HG03103 (cell line): ENCODE measurements around the gene CAP2.
"Not testable (repeated sequence)": the region's sequence is repeated elsewhere in the genome, so short reads cannot be mapped to it uniquely, and the experiment has no call there.

Experiments used
- ATAC-seq: cut with Tn5 transposase; IDR thresholded peaks from one replicate; pipeline ENCODE4 v1.9.1; 2021; ENCODE audit warnings: low read depth; ENCODE audit not compliant: unreplicated experiment

Gene CAP2

DNA sequence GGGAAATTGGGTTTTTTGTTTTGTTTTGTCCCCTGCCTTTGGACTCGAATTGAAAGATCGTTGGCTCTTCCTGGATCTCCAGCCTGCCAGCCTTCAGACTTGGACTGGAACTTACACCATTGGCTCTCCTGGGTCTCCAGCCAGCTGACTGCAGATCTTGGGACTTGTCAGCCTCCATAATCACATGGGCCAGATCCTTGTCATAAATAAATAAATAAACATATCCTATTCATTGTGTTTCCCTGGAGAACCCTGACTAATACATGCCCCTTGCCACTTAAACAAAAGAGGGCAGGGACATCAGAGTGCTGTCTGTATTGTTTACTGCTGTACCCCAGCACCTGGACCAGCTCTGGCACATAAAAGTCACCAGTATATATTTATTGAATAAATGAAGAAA is 101.5 kb downstream of the CAP2 start:
- no peak for ATAC-seq

DNA sequence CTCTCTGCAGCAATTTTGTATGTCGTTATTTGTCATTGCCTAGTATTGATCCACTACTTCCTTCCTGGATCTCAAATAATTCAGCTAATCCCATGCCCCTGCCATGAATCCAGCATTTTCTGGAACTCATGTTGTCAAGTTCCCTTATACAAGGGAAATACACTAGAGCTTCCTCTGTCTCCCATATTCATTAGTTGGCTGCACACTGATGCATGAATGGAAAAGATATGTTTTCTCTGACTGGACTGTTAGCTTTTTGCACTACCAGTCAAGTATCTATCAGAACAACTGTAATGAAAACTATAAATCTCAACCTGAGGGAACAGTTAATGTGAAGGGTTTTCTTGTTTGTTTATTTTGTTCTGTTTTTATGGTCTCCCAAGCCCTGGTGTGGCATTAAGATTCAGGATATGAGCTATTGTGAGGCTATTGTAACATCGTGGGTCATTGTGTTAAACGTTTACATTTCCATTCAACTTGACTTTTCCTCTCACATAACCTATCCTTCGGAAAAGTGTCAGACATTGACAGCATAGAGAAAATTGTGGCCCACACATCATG is 104.2 kb downstream of the CAP2 start:
- ATAC-seq: no peak

DNA sequence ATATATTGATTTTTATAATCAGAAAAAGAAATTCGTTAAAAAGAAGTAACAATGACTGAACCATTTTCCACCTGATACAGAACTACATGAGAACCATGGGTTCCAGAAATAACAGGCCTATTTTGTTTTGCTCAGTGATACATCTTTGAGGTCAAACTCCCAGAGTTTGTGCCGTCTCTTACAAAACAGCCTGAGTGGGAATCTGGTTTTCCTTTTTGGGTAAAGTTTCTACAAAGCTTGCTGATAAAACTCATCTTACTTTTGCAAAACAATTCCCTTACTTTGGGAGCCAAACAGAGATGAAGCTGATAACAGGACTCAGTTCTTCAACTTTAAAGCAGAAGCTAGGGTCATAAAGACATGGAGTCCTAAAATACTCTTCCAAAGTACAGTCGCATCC is 108.0 kb downstream of the CAP2 start:
- no peak for ATAC-seq

DNA sequence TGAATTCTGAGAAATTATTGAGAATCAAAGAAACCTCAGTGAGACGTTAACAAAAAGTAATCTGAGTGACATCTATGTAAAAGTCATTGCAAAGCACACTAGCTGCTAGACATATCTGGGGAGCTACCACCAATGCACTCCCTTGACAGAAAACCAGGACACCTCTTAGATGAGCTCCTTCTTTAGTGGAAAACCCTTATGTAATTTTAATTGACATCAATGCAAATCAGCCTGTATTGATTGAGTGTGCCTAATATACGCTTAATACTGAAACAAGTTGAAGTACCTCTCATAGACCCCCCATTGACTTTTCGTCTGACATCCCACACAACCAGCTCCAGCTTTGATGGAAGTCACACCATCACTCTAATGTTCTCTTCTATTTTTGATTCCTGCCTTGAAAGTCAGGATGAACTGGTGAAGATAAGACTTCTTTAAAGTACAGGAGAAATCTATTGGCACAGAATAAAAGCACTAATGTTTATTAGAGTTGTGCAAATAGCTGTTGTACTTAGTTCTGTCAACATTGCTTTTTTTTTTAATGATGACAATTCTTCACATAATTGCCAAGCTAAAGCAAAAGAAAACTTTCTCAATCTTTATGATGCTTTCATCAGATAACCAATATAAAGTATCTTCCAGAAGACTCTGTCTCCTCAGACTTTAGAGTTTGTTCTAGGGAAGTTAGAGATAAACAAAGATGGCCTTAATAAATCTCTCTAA is 108.7 kb downstream of the CAP2 start:
- no peak for ATAC-seq

DNA sequence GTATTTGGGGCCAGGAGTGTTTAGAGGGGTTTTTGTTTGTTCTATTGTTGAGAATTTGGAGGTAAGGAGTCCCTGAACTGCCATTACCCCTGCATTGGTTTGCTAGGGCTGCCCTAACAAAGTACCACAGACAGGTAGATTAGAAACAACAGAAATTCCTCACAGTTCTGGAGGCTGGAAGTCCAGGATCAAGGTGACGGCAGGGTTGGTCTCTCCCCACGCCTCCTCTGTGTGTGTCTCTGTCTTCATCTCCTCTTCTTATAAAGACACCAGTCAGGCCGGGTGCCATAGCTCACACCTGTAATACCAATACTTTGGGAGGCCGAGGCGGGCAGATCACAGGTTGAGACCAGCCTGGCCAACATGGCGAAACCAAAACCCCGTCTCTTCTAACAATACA is 109.7 kb downstream of the CAP2 start:
- no peak for ATAC-seq

DNA sequence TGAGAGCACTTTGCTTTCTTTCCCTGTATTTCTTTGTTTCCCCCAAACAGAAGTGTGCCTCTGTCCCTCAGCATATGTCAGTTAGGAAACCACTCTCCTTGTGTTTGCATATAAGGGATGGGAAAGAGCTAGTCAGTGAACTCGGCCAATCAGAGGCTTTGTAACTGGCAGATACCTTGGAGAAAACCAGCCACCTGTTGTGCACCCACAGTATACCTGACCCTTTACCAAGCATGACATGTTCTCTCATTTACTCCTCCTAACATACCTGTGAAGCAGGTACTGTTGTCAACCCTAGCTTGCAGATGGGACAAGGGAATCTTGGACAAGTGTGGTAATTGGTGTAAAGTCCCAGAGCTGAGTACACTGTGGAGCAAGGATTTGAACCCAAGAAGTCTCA is 110.6 kb downstream of the CAP2 start:
- no peak for ATAC-seq

DNA sequence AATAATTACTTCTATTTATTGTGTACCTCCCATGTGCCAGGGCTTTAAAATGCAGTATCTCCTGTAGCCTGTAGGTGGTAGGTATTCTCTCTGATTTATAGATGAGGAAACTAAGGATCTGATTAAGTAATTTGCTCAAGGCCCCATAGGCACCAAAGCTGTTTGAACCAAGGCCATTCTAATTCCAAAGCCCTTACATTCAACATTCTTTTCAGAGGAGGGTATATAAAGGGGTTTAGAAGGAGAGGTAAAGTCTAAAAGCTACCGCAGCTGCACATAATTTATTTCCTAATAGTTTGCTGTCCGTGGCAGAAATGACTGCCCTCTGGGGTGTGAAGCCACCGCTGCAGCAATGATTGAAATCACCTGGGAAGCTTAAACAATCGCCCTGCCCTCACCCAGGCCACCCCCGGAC is 111.7 kb downstream of the CAP2 start:
- ATAC-seq: no peak

DNA sequence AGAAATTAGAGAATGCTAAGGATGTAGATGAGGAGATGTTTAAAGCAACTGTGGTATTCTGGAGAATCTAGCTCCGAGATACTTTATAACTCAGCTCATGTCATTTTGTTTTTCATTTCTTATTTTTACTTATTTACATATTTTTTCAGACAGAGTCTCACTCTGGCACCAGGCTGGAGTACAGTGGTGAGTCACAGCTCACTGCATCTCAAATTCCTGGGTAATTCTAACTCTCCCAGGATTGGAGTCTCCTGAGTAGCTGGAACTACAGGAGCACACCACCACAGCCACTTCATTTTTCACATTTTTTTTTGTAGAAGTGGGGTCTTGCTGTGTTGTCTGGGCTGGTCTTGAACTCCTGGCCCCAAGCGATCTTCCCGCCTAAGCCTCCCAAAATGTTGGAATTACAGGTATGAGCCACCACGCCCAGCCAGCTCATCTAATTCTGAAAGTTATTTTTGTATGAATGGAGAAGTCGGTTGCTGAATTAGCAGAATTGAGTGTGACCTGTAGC is 112.4 kb downstream of the CAP2 start:
- ATAC-seq: no peak

DNA sequence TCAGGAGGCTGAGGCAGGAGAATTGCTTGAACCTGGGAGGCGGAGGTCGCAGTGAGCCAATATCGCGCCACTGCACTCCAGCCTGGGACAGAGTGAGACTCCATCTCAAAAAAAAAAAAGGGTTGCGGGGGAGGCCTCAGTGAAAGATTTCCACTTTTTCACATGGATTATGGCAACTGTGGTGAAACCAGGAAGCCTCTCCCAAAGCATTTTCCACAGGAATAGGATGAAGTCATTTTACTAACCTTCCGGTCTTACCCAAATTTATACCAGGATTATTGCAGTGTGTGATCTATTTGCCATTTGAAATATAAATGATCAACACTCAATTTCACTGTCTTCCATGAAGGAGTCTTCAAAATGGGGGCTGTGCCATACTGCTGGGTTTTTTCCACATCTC is 113.1 kb downstream of the CAP2 start:
- no peak for ATAC-seq

DNA sequence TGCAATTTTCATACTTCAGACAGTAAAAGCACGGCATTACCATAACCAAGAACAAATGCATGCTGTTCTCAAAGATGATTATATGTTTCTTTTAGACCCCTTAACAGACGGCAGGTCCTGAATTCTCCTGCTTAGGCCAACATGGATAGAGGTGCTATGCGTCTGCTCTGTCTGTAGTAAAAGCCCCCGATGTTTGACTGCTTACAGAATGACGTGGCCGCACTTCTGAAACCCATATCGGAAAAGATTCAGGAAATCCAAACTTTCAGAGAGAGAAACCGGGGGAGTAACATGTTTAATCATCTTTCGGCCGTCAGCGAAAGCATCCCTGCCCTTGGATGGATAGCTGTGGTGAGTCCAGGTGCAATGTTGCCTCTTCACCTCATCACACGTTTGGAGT is 113.6 kb downstream of the CAP2 start:
- no peak for ATAC-seq

DNA sequence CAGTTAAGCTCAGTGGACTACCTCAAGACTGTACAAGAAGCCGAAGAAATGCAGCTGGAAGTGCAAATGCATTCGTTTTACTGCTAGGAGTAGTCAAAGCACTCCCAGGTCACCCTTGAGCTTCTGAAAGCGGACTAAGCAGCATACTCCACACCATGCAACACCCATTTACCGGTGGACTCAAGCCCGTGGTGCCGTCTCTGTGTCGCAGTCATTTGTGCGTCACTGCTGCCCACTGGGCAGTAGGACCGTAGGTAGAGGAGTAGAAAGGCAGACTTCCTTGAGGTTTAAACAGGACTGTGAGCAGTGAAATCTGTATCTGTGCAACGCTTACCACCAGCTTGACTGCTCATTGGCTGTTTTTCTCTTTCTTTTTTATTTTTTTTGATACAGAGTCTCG is 117.7 kb downstream of the CAP2 start:
- no peak for ATAC-seq

DNA sequence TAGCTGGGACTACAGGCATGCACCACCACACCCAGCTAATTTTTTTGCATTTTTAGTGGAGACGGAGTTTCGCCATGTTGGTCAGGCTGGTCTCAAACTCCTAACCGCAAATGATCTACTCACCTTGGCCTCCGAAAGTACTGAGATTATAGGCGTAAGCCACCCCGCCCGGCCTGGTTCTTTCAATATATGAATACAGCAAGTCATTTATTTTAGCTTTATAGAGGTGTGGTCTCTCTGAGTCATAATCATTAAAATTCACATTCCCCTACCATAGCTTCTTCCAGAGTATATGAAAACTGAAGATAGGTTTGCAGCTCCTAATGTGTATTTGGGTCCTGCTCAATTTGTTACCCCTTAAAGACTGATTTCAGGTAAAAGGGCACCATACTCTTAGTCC is 118.2 kb downstream of the CAP2 start:
- no peak for ATAC-seq

DNA sequence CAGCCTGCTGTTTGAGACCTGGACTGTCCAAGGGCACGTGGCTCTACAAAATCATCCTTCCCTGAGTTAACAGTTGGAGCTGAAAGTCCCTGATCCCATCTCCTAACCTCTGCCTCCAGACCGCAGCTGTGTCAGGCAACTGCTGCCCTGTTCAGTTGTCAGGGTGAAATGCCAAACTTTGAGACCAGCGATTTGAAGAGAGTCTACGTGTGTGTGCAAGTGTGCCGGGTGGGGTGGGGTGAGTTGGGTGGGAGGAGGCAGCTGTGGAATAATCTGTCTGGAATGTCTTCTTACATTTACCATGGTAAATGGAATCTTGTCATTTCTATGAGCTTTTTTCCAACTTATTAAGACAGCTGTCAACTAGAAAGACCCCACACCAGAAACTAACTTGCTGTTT is 125.7 kb downstream of the CAP2 start:
- no peak for ATAC-seq

DNA sequence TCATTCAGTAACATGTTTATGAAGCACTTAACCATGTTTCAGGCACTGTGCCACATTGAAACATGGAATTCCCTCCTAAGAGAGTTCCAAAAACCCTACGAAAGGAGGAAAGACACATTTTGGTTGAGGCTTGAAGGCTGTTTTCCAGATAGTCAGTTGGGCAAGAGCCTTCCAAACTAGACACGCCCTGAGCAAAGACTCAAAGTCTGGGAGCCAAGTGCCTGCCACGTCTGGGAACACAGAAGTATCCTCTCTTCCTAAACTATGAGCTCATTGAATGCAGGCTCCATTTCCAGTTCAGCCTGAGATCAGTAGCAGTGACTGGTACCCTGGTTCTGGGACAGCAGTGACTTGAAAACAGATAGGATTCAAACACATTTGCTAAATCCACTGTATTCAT is 132.2 kb downstream of the CAP2 start:
- ATAC-seq: no peak

DNA sequence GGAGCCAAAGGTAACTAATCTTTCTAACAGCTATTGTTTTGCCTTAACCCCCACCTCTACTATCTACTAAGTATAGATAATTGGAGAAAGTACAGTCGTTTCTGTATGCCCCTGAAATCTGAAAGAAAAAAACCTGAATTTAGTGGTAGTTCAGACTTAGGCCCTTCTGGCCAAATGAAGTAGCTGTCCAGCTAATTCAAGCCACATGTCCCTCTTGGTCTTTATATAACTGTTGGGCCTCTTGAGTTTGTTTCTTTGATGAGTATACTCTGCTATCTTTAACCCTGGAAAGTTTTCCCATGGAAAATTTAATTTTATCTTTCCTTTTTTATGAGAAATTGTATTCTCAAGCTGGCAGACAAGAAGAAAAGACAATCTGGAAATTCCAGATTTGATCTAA is 133.7 kb downstream of the CAP2 start:
- no peak for ATAC-seq

DNA sequence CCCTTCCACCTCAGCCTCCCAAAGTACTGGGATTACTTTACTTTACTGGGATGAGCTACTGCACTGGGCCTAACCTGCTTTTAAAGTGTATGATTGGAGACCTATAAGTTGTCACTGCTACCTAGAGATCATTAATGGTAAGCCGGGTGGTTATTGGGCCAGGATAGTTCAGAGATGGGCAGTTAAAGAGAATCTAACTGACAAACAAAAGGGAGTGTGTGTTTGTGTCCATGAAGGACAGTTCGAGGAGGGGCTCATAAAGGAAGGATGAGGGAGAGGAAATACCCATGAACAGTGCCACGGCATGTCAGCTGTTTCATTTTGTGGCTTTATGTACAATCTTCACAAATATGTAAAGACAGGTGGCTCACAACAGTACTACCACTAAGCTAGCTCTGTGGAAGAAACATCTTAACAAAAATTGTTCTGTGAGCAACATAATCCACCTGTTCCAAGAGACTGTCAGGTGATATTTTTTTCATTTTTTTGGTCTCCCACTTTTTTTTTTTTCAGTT is 137.0 kb downstream of the CAP2 start:
- ATAC-seq: no peak

DNA sequence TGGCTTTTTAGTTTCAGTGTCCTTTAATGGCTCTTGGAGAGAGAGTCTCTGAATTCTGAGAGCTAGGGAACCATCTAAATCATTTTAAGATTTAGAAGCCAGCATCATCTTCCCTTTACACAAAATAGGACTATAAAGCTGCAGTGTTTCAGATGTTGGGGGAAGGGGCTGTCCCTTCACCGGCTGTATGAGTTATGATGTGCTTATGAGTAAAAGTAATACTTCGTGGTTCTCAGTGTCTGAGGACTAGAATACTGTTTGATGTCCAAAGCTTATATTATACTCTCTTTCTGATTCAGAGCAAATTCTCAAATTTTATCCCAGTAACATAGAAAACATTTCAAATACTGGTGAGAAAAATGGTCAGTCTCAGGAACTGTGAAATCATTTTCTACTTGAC is 143.2 kb downstream of the CAP2 start:
- no peak for ATAC-seq

DNA sequence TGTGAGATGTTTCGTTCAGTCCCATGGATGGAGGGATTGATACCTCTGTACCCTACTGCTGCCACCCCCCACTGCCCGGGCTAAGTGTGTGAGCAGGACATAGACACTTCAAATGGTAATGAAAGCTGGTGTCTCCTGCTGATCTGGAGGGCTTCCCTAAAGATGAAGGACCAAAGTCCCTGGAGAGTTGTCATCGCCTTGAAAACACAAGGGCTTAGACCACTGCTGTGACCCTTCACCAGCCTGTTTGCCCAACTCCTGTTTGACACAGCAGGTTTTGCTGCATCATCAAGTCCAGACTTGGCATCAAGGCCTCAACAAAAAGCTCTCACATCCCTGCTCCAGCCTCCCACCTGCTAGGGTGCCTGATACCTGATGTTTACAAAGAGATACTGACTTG is 148.8 kb downstream of the CAP2 start:
- no peak for ATAC-seq

DNA sequence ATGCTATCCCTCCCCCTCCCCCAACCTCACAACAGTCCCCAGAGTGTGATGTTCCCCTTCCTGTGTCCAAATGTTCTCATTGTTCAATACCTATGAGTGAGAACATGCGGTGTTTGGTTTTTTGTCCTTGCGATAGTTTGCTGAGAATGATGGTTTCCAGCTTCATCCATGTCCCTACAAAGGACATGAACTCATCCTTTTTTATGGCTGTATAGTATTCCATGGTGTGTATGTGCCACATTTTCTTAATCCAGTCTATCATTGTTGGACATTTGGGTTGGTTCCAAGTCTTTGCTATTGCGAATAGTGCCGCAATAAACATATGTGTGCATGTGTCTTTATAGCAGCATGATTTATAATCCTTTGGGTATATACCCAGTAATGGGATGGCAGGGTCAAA is 152.3 kb downstream of the CAP2 start:
- not testable (repeated sequence) for ATAC-seq

DNA sequence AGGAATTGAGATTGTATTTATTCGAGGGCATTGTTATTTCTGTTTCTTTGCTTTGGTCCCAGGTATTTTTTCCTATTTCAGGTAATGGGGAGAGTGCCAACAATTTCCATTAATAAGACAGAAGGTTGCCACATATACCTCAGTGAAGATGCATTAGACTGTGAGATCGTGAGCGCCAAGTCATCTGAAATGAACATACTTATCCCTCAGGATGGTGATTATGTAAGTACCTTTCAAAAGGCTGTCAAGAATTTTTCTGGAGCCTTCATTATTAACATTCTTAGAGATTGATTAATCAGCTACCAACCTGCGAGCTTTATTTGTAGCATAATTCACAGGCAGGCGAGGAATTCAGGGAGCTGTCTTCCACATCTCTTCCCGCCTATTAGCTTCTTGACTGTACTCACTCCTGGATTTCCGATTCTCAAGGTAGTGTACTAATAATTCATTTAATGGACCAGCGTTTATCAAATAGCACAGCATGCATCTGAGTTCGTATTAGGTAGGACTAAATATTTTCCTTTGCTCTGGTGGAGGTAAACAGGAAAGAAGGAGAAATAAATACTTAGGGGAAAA is 158.1 kb downstream of the CAP2 start:
- no peak for ATAC-seq

DNA sequence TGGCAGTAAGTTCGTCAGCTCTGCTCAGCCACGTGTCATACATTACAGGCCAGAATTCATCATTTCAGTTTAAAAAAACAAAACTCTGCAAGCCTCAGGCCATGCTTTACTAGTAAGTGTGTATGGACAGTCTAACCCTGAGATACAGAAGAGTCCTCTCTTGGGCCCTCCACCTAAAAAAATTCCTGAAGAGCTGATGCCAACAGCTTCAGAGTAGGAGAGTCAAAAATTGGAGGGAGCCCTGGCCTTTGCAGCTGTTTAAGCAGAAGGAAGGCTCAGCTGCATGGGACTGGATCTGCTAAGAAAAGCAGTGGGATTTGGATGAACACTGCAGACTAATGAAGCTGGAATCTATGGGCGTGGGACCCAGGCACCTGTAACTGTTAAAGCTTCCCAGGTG is 159.5 kb downstream of the CAP2 start:
- no peak for ATAC-seq

DNA sequence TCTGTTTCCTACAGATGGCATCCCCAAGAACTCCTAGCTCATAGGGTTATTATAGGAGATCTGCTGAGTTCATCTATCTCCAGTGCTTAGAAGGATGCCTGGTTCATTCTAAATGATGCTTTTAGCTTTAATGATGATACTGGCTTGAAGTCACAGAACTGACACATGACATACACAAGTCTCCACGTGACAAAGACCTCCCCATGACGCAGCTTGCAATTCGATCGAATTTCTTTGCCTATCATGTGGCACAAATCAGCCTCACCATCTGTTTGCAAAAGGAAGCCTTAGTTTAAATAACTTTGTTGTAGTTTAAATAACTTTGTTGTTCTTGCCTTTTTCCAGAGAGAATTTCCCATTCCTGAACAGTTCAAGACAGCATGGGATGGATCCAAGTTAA is 162.6 kb downstream of the CAP2 start:
- no peak for ATAC-seq
